ELF-1 (cell line): ENCODE measurements around the gene CASZ1.

Experiments used
- DNase-seq: peaks from one replicate; pipeline ENCODE4 v3.0.0-alpha.2; 2016; ENCODE audit warnings: low read depth, low spot score

The CASZ1 gene

DNA sequence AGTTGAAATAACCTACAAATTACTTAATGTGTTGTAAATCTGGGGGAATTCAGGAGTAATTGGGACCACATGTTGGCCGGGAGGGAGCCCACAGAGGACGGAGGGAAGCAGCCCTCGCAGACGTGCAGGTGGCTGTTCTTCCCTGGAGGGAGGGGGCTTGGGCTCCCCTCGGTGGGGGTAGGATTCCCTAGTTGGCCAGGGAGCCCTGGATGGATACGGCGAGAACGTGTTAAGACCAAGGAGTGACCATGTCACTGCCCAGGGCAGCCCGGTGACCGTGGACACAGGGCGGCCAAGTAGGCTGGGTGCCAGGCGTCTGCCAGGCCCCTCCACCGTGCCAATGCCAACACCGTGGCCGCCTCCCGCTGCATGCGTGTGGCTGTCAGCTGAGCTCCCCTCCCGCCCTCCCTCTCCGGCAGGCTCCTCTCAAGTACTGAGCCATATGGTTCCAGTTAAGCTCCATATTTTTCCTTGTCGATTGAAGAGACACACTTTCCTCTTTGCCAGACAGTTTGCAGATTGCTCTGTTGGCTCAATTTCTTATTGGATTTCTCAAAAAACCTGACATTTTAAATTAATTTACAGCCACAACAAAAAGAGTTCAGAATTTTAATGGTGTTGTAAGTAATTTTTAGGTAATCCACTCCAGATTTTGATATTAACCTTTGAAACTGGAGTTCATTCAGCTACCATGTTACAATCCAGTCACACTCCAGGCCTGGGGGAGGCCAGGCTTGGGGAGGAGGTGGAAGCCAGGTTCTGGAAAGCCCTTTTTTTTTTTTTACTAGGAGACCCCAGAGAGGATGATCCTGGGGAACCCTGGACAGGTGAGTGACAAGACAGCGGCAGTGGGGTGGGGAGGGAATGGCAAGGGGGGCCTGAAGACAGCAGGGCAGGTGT, 71.2 kb downstream of the CASZ1 start:
- no peak for DNase-seq

DNA sequence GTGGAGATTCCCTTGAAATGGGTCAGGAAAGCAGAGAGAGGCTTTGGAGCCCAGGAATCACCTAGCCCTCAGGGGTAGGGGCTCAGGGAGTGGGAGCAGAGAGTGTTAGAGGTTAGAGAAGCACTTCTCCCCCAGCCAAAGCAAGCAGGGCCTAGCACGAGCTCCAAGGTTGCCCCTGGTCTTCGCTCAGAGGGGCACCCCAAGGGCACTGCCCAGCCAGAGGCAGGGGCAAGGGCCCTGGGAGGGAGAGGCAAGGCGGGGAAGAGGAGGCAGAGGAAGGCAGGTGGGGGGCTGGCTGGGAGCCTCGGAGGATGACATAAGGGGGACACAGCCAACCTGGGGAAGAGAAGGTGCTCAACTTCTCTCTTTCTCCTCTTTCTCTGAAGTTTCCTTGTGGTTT, 71.9 kb downstream of the CASZ1 start:
- no peak for DNase-seq

DNA sequence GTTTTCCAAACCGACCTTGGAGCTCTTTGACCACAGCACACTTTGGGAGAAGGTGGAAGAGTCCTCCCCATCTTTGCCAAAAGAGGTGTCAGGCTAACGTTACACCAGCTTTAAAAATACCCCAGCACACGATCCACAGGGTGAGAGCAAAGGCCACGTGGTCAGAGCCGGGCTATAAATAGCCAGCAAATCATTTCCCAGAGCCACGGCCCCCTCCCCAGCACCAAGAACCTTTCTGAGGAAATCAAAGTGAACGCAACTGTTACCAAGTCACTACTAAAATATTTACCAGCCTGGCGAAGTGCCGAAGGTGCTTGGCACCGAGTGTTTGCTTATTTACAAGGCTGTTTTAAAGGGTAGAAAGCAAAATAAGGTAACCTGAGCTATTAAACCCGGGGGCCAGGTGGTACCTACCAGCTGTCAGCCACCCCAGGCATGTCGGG, 72.4 kb downstream of the CASZ1 start:
- no peak for DNase-seq

DNA sequence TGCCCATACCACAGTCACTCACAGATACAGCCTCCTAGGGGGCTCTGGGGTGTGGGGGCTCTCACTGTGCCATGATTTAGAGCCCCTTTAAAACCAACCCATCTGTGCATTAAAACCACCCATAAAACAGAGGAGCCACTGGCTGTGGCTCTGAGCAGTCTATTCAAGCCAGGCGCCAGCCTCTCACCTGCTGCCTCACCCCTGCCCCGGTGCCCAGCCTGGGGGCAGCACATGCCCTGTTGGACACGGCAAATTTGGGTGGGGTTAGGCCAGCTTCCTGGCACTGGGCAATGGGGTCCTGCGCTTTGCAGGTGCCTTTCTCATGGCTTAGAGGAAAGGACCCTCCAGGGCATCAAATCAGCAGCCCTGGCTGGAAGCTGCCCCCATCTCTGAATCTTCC, 73.1 kb downstream of the CASZ1 start:
- DNase-seq: no peak

DNA sequence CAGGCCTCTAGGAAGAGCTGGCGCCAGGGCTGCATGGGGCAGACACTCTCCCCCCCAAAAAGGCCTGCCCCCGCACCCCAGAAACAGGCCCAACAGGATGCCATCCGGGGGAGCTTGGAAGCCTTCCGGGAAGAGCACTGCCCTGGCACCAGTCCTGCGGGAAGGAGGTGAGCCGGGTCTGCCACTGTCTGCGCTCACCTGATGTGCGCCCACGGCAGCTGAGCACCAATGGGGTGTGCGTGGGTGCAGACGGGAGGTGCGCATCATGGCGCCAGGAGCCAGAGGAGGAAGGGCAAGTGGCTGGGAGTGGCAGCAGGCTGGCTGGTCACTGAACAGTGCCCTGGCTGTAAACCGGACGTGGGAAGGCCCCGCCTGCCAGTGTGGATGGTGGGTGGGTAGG, 73.6 kb downstream of the CASZ1 start:
- DNase-seq: no peak

DNA sequence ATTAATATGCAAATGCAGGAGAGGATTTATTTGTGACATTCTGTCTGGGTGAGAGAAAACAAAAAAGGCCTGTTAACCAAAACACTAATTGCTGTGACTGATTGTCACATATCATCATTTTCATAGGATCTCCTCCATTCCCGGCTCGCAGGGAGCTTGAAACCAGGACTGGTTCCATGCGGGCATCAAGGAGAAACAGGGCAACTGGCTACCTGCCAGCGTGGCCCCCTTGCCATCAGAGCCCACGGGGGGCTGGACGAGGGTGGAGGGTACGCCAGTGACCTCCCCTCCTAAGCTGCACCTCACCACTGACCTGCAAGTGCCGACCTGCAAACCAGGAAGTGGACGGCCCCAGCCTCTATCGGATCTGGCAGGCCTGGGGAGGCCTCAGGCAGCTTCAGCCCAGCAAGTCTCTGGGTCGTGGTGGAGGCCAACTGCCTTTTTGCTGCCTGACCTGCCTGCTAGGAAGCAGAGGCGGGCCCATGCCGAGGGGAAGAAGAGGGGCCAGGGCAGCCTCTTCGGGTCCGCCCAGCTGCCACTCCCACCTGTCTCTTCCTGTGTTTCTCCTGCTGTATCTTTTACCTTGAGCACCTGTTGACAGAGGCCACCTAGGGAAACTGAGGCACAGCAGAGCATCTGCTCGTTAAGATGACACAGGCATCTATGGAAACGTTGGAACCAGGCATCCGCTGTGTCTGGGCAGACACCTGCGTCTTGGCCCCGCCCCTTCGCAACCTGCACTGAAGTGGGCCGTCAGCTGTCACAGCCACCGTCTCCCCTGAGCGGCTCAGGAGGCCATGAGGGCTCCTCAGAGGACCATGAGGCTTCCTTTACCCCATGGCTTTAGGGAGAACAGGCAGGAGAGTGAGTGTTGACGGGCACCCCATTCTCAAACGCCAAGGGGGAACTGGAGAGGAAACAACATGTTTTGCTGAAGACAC, 74.8 kb downstream of the CASZ1 start:
- peak; percentile 83 for DNase-seq

DNA sequence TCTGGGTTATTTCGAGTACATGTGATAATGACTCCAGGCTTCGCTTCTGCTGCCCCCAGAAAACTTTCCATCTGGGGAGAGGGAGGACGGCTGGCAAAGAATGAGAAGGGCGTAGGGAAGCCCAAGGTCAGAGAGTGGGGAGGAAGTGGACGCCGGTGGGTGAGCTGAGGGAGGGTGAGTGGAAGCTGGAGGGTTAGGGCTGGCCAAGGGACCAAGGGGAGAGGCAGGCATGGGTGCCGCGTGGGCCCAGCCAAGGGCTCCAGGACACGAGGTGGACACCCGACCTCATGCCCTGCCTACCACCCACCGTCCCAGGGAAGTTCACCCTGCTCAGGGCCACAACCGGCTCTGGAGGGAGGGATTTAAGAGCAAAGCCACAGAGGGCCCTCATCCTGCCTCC, 75.8 kb downstream of the CASZ1 start:
- DNase-seq: no peak

DNA sequence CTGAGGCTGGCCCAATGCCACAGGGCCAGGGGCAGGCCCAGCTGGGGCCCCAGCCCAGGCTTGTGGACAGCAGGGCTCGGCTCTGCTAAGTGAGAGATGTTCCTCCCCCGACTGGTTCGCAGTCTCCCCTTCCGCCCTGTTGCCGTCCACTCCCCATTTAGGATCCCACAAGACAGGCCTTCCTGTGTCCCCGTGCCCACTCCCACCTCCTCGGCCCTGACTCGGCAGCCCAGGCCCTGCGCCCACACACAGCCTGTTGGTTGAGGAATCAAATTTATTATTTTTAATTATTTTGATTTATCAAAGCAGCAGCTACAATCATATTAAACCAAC, 78.4 kb downstream of the CASZ1 start:
- DNase-seq: no peak

DNA sequence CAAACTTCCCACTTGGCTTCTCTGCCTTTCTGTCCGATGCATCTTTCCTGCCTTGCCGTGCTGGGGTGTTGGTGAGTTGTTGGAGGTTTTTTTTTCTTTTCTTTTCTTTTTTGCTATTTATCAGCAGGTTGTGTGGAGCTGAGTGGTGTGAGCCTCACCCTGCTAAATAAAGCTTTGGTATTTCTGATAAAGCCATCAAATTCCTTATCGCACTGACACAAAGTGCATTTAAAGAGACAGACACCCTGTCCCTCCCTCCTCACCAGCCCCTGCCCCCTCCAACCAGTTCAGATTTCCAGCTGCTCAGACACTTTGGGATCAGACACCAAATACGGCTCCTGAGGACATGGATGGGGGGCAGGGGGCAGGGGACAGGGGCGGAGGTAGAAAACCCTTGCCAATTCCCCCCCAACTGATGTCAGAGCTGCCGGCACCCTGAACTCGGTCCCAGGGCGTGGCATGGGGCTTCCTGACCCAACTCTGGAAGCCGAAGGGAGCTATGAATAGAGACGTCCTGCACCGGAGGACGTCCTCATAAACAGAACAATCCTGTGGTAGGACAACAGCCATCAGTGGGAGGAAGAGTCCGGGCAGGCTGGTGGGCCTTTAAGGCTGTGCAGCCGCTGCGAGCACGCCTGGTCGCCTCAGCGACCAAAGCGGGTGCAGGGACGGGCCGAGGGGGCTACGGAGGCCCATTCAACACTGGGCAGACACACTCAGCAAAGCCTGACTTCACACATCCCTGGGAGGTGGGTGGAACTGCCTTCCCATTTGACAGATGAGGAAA, 79.0 kb downstream of the CASZ1 start:
- DNase-seq: no peak

DNA sequence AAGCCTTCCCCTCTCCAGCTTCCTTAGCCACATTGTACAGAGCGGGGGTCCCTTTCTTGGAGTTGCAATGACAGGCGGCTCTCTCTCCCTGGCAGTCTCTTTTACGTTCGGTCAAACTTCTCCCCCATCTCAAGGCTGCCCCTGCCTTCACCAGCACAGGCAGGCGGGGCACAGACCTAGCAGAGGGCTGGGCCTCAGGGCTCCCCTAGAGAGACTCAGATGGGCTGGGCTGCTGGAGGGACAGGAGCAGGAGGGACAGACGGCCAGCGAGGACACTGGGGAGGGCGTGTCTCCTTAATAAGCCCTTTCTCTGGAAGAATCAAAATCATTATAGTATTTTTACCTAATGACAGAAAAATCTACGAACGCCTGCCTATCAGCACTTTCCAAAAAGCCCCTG, 79.6 kb downstream of the CASZ1 start:
- no peak for DNase-seq

DNA sequence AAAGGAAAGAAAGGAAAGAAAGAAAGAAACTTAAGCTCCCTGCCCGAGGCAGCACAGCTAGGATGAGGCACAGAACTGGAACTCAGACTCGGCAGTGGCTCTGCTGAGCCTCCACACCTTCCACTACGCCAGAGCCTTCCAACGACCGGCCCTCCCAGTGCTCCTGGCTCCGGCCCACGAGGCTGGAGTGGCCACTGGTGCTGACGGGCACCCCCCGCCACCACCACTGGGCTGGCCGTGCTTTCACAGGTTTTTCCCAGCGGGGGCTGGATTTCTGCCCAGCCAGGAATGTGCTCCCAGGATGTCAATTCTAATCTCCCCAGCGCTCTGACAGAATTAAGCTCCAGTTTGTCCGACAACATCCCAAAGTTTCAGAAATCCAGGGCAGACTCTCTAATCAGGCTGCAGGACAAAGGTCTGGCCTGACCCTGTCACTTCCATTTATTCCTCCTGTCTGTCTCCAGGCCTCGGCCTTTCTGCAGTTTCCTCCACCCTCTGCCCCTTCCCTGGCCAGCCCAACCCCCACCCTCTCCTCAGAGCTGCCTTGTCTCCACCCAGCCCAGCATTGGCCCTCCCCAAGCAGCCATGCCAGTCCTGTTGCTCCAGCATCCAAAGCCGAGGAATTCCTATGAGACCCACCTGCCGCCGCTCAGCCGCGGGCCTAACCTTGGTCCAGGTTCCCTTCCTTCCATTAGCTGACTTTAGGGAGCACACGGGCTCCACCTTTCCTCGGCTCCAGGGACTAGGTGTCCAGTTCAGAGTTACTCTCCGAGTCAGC, 81.9 kb downstream of the CASZ1 start:
- DNase-seq: peak; percentile 58

DNA sequence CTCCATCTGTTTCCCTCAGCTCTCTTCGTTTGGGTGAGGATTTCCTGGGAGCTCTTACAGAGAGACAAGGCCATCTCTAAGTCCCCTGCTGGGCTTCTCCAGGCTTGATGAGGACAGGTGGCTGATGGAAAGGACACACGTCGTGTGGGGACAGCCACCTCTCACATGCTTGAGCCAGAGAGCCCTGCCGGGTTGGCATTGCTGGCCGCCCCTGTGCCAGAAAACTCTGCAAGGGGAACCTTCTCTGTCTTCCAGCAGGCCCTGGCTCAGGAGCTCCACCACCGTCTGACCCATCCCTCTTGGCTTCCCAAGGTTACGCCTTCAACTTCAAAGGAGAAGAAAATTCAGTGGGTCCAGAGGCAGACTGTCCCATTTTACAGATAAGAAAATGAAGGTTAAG, 82.8 kb downstream of the CASZ1 start:
- DNase-seq: no peak

DNA sequence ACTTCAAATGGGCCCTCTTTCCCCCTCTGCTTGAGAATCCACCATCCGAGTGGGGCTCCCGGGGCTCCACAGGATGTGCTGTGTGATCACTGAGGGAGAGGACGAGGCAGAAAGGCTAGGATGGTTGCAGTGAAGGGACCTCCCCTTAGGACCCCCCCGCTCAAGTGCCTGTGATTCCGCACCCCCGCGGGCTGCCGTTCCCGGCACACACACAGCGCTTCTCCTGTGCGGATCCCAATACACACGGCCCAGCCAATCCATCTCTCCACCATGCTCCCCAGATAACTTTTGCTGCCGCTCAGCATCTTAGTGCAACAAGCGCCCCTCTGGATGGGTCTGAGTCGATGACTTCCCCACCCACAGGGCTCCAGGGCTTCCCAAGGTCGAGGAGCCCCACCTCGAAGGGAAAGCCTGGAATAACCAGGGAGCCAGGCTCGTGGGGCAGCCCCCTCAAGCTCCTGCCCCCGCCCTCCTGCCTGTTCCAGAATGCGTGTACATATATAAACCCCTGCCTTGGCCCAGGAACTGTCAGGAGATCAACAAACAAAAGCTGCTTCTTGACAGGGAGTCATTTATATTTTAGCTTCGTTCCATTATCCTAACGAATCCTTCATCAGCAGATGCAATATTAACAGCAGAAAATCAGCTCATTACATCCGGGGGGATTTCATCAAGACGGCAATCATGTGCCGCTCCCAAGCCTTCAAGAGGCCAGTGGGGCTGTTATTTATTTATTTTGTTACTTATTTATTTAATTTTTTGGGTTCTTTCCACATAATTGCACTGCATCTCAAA, 83.7 kb downstream of the CASZ1 start:
- no peak for DNase-seq

DNA sequence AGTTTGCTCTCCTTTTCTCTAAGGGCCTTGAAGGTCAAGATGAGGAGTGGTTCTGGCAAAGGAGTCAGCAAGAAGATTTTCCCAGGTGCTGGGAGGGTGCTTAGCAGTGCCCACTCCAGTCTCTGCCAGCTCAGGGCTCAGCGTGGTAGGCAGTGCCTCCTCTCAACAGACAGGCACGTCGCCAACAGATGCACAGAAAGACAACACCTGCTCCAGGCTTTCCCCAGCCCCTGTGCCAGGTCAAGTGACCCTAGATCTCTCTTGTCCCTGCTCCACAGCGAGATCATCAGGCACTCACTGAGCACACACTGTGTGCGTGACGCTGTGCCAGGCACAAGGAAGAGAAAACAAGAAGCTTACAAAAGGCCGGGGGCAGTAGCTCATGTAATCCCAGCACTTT, 86.0 kb downstream of the CASZ1 start:
- no peak for DNase-seq

DNA sequence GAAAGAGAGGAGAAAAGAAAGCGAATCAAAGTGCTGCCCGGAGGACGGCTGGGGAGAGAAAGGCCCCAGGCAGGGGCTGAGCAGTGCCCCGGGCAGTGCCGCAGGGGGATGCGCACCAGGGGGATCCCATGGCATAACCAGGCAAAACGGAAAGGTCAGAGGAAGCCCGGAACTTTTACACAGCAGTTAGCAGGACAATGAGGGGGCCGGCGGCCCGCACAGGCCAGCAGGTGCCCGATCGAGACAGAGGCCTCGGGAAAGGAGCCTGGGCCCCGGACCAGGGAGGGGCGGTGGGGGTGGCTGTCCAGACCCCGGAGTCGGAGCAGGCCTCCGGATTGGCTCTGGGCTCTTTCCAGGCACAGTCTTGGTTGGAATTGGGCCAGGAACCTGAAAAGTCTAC, 86.8 kb downstream of the CASZ1 start:
- peak; percentile 32 for DNase-seq

DNA sequence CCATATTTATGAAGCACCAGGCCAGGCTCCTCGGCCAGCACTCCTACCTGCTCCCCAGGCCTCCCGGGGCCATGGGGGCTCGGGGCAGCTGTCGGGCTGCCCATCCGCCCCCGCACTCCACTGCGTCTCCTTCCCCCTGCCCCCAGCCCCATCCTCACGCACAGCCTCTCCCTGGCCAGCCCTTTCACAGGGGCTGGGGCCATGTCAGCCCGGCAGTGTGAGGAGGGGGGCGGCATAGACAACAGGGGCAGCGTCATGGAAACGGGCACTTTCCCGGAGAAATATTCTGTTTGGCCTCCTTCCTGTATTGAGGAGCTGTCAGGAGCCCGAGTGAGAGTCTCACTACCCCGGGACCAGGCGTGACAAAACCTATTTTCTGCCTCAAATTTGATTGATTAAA, 87.3 kb downstream of the CASZ1 start:
- no peak for DNase-seq

DNA sequence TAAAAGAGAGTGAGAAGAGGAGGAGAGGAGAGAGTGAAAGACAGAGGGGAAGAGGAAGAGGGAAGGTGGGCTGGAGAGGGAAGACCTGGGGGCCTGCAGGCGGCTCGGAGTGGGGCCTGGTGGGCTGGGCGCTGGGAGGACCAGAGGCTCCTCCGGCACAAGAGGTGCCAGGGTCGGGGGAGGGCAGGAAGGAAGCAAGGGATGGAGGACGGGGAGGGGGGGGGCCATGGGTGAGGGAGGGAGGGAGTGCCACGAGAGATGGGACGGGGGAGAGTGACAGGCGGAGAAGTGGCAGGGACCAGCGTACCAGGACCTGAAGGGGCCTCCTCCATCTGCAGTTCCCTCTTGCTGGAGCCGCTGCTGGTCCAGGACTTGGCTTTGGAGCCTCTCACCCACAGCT, 87.7 kb downstream of the CASZ1 start:
- DNase-seq: no peak

DNA sequence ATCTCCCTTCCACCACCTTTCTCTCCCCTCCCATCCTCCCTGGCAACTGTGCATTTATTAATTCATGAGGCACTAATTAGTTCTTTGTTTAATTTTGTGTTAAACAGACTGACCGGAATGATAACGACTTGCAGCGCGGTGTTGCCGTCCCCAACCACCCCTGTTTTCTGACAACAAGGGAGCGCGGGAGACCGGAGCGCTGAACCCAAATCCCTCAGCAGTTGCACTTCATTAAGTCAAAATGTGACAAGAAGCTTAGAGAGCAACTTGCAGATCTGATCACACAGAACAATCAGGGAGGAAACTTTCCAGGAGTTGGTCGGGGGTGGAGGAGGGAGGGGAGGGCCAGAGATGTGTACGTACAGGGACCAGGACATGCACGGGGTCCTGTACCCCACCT, 89.2 kb downstream of the CASZ1 start:
- DNase-seq: no peak

DNA sequence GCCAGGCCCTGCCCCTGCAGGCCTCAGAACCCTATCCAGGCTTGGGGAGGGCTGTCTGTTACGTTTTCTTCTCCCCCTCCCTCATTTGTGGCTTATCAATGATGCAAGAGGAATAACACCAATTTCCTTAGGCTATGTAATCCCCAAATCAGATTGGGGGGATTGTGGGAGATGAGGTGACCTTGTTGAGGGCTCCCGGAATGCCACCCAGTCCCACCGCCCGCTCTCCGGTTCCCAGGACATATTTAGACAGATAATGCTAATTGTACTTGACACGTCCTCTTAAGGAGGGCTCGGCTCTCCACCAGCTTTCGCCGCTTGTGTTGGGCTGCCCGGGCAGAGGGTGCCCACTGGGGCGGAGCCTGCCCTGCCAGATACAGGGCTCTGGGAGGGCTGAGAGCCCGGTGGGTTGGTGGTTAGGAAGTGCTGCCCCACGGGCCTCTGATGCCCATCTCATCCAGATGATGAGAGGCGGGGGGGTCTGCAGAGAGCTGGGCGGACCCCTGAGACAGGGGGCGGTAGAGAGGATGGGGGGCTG, 90.0 kb downstream of the CASZ1 start:
- DNase-seq: no peak

DNA sequence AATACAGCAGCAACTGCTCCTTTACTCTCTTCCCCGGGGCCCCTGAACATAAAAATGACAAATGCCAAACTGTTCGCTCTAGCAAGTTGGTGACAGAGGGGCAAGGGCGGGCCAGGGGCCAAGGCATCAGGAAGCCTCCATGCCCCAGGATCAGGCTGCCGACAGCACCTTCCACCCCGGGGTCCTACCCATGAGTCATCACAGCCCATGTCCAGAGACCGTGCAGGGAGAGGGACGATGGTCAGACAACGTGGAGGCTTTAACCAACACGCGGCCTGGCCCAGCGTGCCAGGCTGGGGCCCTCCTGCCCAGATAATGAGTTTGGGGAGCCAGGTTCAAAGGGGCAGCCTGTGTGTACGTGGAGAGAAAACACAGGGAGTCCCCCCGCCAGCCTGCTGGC, 90.5 kb downstream of the CASZ1 start:
- no peak for DNase-seq
